GM10248 (cell line): ENCODE measurements around the gene PERP.

ENCODE experiments used
- CTCF ChIA-PET: fragments of 300-600 bp; sonication (Branson Sonifier 250); formaldehyde crosslinking; extraction: SDS; loops from one replicate; lab custom pipeline; 2021; ENCODE audit warnings: antibody characterized with exemption; lab: Yijun Ruan, JAX
- POLR2A ChIA-PET: fragments of 350-650 bp; sonication (Branson Sonifier 250); formaldehyde crosslinking; extraction: SDS; loops from one replicate; lab custom pipeline; 2020; ENCODE audit warnings: antibody characterized with exemption; lab: Yijun Ruan, JAX
- DNase-seq: peaks from one replicate; pipeline ENCODE4 v3.0.0; 2012; ENCODE audit errors: extremely low spot score
- TF ChIP-seq, protein P1 (sequence below): IDR thresholded peaks from 2 replicates; pipeline ENCODE4 v1.5.1; 2012; ENCODE audit warnings: mild to moderate bottlenecking, low read depth; ENCODE audit errors: extremely low read depth, missing control alignments, control extremely low read depth

PERP gene

GRCh38 chr6:138107078-138107751 is at the start of gene PERP:
PERP (minus strand) TSS chr6:138107419; CDS start chr6:138107340, 79 bp downstream.
- POLR2A ChIA-PET: no interaction called here
- CTCF ChIA-PET: interaction anchor here (0.7 to 3.1 kb wide), 8 partner anchors 9 to 106 kb away, joined by 3 to 33 read pairs (median 10); no protein-coding TSS in a partner anchor
- TF ChIP-seq, protein P1, sequence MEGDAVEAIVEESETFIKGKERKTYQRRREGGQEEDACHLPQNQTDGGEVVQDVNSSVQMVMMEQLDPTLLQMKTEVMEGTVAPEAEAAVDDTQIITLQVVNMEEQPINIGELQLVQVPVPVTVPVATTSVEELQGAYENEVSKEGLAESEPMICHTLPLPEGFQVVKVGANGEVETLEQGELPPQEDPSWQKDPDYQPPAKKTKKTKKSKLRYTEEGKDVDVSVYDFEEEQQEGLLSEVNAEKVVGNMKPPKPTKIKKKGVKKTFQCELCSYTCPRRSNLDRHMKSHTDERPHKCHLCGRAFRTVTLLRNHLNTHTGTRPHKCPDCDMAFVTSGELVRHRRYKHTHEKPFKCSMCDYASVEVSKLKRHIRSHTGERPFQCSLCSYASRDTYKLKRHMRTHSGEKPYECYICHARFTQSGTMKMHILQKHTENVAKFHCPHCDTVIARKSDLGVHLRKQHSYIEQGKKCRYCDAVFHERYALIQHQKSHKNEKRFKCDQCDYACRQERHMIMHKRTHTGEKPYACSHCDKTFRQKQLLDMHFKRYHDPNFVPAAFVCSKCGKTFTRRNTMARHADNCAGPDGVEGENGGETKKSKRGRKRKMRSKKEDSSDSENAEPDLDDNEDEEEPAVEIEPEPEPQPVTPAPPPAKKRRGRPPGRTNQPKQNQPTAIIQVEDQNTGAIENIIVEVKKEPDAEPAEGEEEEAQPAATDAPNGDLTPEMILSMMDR: no peak
- peak; percentile 68 for DNase-seq

- POLR2A ChIA-PET: no interaction called here
- CTCF ChIA-PET: interaction anchor here (1.1 to 2.2 kb wide), 5 partner anchors 10 to 39 kb away, joined by 3 to 7 read pairs (median 5); no protein-coding TSS in a partner anchor
- TF ChIP-seq, protein P1: no peak
- DNase-seq: no peak
Observed at GRCh38 chr6:138155443-138155842, 48.2 kb upstream of the PERP start.

DNA sequence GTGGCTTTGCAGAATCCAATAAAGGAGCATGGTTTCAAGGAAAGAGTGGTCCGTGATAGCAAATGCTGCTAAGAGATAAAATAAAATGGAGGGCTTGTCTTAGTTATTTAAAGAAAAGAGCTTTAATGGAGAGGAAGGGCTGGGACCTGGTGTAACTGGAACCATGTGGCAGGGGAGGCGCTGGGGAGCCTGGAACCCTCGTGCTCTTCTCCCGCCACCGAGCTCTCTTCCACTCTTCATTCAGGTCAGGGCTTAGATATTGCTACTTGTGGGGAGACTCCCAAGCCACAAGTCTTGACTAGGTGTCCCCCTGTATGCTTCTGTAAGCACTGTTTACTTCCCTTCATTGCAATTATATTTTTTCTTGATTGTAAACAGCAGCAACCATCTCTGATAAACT is 39.3 kb upstream of the PERP start:
- CTCF ChIA-PET: interaction anchor here (1.1 kb wide), 1 partner anchor 27 kb away, joined by 4 read pairs; no protein-coding TSS in a partner anchor
- POLR2A ChIA-PET: no interaction called here
- TF ChIP-seq, protein P1: no peak
- DNase-seq: no peak

DNA sequence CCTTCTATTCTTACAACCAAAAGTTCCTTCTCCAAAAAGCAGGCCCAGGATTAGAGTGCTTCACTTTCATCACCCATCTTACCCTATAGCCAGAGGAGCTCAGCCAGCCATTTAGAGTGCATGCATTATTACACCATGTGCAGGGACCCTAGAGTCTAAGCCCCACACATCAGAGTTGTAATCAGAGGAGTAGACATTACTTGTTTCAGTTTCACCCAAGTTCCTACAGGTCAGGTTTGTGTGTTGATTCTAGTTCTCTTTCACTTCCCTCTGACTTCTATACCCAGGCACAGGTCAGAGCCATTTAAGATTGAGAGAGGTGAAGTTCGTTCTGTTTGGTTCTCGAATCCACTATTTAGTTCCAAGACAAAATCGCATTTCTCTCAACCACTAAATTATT is 38.2 kb upstream of the PERP start:
- POLR2A ChIA-PET: no interaction called here
- TF ChIP-seq, protein P1: no peak
- peak; percentile 25 for DNase-seq
- CTCF ChIA-PET: interaction anchor here (1.5 to 1.7 kb wide), 3 partner anchors 9 to 43 kb away, joined by 3 to 4 read pairs (median 4); no protein-coding TSS in a partner anchor

- ChIA-PET POLR2A (no interaction called here), CTCF (interaction anchor here (1.3 to 1.4 kb wide), 2 partner anchors 8 to 12 kb away, joined by 3 read pairs; no protein-coding TSS in a partner anchor)
- TF ChIP-seq, protein P1: no peak
- DNase-seq: no peak
Observed at GRCh38 chr6:138142806-138143205, 35.6 kb upstream of the PERP start.

GRCh38 chr6:138129190-138129589 is 22.0 kb upstream of the PERP start:
- CTCF ChIA-PET: interaction anchor here (1.1 to 1.3 kb wide), 2 partner anchors 13 to 389 kb away, joined by 3 read pairs; no protein-coding TSS in a partner anchor
- TF ChIP-seq, protein P1: no peak
- DNase-seq: no peak
- POLR2A ChIA-PET: no interaction called here
